HEK293T (cell line): Measurements from ENCODE around the gene UBC.
"Not testable (repeated sequence)": the region's sequence is repeated elsewhere in the genome, so short reads cannot be mapped to it uniquely, and the experiment has no call there.

Experiments
- ARNT ChIP-seq: fragments of 450-650 bp; IDR thresholded peaks from 2 replicates; pipeline ENCODE4 v1.6.1; 2017; ENCODE audit warnings: mild to moderate bottlenecking
- BHLHE40 ChIP-seq: fragments of 450-650 bp; IDR thresholded peaks from 2 replicates; pipeline ENCODE4 v1.6.1; 2016; ENCODE audit warnings: mild to moderate bottlenecking, moderate library complexity, borderline replicate concordance
- CTBP1 ChIP-seq: fragments of 450-650 bp; IDR thresholded peaks from 2 replicates; pipeline ENCODE4 v1.6.1; 2016; ENCODE audit warnings: borderline replicate concordance
- ELF4 ChIP-seq: fragments of 450-650 bp; IDR thresholded peaks from 2 replicates; pipeline ENCODE4 v1.6.1; 2017; ENCODE audit warnings: antibody characterized with exemption
- FOXA1 ChIP-seq: fragments of 450-650 bp; IDR thresholded peaks from 2 replicates; pipeline ENCODE4 v1.6.1; 2016; ENCODE audit warnings: mild to moderate bottlenecking
- FOXK2 ChIP-seq: fragments of 450-650 bp; IDR thresholded peaks from 2 replicates; pipeline ENCODE4 v1.6.1; 2016; ENCODE audit warnings: mild to moderate bottlenecking
- FOXM1 ChIP-seq: fragments of 450-650 bp; IDR thresholded peaks from 2 replicates; pipeline ENCODE4 v1.6.1; 2017; ENCODE audit warnings: mild to moderate bottlenecking, borderline replicate concordance
- HDGF ChIP-seq: fragments of 450-650 bp; IDR thresholded peaks from 2 replicates; pipeline ENCODE4 v1.6.1; 2017; ENCODE audit warnings: antibody characterized with exemption, borderline replicate concordance
- L3MBTL2 ChIP-seq: fragments of 450-650 bp; conservative IDR thresholded peaks from 2 replicates; pipeline ENCODE4 v1.6.1; 2016; ENCODE audit warnings: mild to moderate bottlenecking
- NFRKB ChIP-seq: fragments of 450-650 bp; IDR thresholded peaks from 2 replicates; pipeline ENCODE4 v1.6.1; 2016; ENCODE audit warnings: mild to moderate bottlenecking, moderate library complexity
- SP1 ChIP-seq: fragments of 450-650 bp; IDR thresholded peaks from 2 replicates; pipeline ENCODE4 v1.6.1; 2017
- TARDBP ChIP-seq: fragments of 450-650 bp; IDR thresholded peaks from 2 replicates; pipeline ENCODE4 v1.6.1; 2016
- ZNF384 ChIP-seq: fragments of 450-650 bp; IDR thresholded peaks from 2 replicates; pipeline ENCODE4 v1.6.1; 2016

DNA sequence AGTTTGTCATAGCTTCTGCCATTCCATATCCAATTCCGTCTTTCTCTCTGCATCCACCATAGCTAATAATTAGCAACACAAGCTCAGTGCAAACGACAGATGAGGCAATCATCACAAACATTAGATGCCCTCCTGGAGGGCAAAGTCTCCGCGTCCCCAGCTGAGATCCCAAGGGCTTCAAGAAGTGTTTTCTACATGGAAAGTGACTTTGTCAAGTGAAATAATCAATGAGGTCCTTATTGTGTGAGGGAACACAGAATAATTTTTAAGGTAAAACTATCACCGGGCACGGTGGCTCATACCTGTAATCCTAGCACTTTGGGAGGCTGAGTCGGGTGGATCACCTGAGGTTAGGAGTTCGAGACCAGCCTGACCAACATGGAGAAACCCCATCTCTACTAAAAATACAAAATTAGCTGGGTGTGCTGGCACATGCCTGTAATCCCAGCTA lies 14.1 kb downstream of the UBC start:
- TF ChIP-seq SP1, BHLHE40, NFRKB, FOXK2, ELF4, CTBP1, FOXM1, L3MBTL2, FOXA1, ARNT, TARDBP, HDGF, ZNF384: not testable (repeated sequence)
